GM23338 (cell line): Measurements from ENCODE around the gene C8G. TPM values are rescaled to one million over a fixed set of nuclear protein-coding genes. Genes with fewer than 3 reads are reported as not detected.

ENCODE experiments used
- ATAC-seq: fragments of 200-7000 bp; cut with Tn5 transposase; 3 replicates; pipeline ENCODE4 v1.9.1; 2020
- DNase-seq: peaks from one replicate; pipeline ENCODE4 v3.0.0-alpha.2; 2015; ENCODE audit warnings: low spot score
- H2AFZ ChIP-seq: fragments of 200-600 bp; sonication (generic); 2 replicates; pipeline ENCODE4 v1.8.0; 2016; ENCODE audit warnings: antibody characterized with exemption, mild to moderate bottlenecking, moderate library complexity
- H3F3A ChIP-seq: fragments of 200-600 bp; sonication (generic); replicated peaks from 2 replicates; pipeline ENCODE4 v1.8.0; 2017; ENCODE audit warnings: antibody characterized with exemption, mixed run types, low read depth
- H3K27ac ChIP-seq: fragments of 200-600 bp; sonication (generic); 2 replicates; pipeline ENCODE4 v1.6.1; 2016; ENCODE audit warnings: low read depth
- H3K27me3 ChIP-seq: fragments of 200-600 bp; sonication (generic); 2 replicates; pipeline ENCODE4 v1.8.0; 2016; ENCODE audit warnings: mild to moderate bottlenecking, mixed run types, moderate library complexity; ENCODE audit not compliant: insufficient read depth
- H3K36me3 ChIP-seq: fragments of 200-600 bp; sonication (generic); 2 replicates; pipeline ENCODE4 v1.8.0; 2016; ENCODE audit warnings: mild to moderate bottlenecking; ENCODE audit not compliant: insufficient read depth
- H3K4me1 ChIP-seq: fragments of 200-600 bp; sonication (generic); 2 replicates; pipeline ENCODE4 v1.8.0; 2016; ENCODE audit warnings: mild to moderate bottlenecking, moderate library complexity; ENCODE audit not compliant: insufficient read depth
- H3K4me2 ChIP-seq: fragments of 200-600 bp; sonication (generic); 2 replicates; pipeline ENCODE4 v1.7.1; 2017; ENCODE audit warnings: mixed run types
- H3K4me3 ChIP-seq: fragments of 200-600 bp; sonication (generic); 2 replicates; pipeline ENCODE4 v1.6.1; 2016; ENCODE audit warnings: mixed run types
- H3K79me2 ChIP-seq: fragments of 200-600 bp; sonication (generic); replicated peaks from 2 replicates; pipeline ENCODE4 v1.8.0; 2017; ENCODE audit warnings: mild to moderate bottlenecking; ENCODE audit not compliant: insufficient read depth
- H3K9me2 ChIP-seq: fragments of 200-600 bp; sonication (generic); 2 replicates; pipeline ENCODE4 v1.8.0; 2017; ENCODE audit not compliant: insufficient read depth
- H4K20me1 ChIP-seq: fragments of 200-600 bp; sonication (generic); replicated peaks from 2 replicates; pipeline ENCODE4 v1.8.0; 2017; ENCODE audit warnings: mild to moderate bottlenecking; ENCODE audit not compliant: insufficient read depth
- H3K27ac Mint-ChIP-seq: 2 replicates; pipeline ENCODE4 v1.8.0; 2020; ENCODE audit warnings: inconsistent platforms, mild to moderate bottlenecking, moderate library complexity, mixed read lengths
- H3K27me3 Mint-ChIP-seq: 3 replicates; pipeline ENCODE4 v1.8.0; 2022; ENCODE audit warnings: low read depth, mild to moderate bottlenecking, moderate library complexity, mixed read lengths, inconsistent platforms; ENCODE audit not compliant: insufficient read depth, poor library complexity
- H3K36me3 Mint-ChIP-seq: 3 replicates; pipeline ENCODE4 v1.8.0; 2021; ENCODE audit warnings: low read depth, mild to moderate bottlenecking, inconsistent platforms, moderate library complexity, mixed read lengths
- H3K4me1 Mint-ChIP-seq: 3 replicates; pipeline ENCODE4 v1.8.0; 2020; ENCODE audit warnings: mild to moderate bottlenecking, inconsistent platforms, mixed read lengths
- H3K4me3 Mint-ChIP-seq: 3 replicates; pipeline ENCODE4 v1.8.0; 2021; ENCODE audit warnings: moderate library complexity, mild to moderate bottlenecking, inconsistent platforms, mixed read lengths
- H3K9me3 Mint-ChIP-seq: 3 replicates; pipeline ENCODE4 v1.8.0; 2020; ENCODE audit warnings: moderate library complexity, mild to moderate bottlenecking, inconsistent platforms, mixed read lengths
- CREB1 ChIP-seq: fragments of 250-450 bp; sonication (Bioruptor Pico); IDR thresholded peaks from 2 replicates; pipeline ENCODE4 v1.5.0; 2020; ENCODE audit warnings: low read depth, mild to moderate bottlenecking, moderate library complexity
- EZH2 ChIP-seq: fragments of 200-600 bp; sonication (generic); IDR thresholded peaks from one replicate; pipeline ENCODE4 v1.8.0; 2017; ENCODE audit warnings: antibody characterized with exemption, mild to moderate bottlenecking, low read depth; ENCODE audit not compliant: unreplicated experiment
- EZH2phosphoT487 ChIP-seq: fragments of 200-600 bp; sonication (generic); IDR thresholded peaks from one replicate; pipeline ENCODE4 v1.8.1; 2018; ENCODE audit warnings: antibody characterized with exemption; ENCODE audit not compliant: unreplicated experiment
- NANOG ChIP-seq: IDR thresholded peaks from 2 replicates; pipeline ENCODE4 v1.6.1; 2016; ENCODE audit warnings: antibody characterized with exemption, borderline replicate concordance
- ZNF114 ChIP-seq: fragments of 250-450 bp; sonication (Bioruptor Pico); IDR thresholded peaks from 2 replicates; pipeline ENCODE4 v1.5.0; 2020; ENCODE audit warnings: mild to moderate bottlenecking, moderate library complexity
- ZNF331 ChIP-seq: fragments of 250-450 bp; sonication (Bioruptor Pico); IDR thresholded peaks from 2 replicates; pipeline ENCODE4 v1.5.0; 2020; ENCODE audit warnings: low read depth, mild to moderate bottlenecking, moderate library complexity
- polyA plus RNA-seq: library from polyadenylated mRNA; unstranded; fragments of >200 nt; fragmentation: Nextera tagmentation; extraction: Ambion mirVana; gene quantifications from 2 replicates; pipeline ENCODE4 v1.2.1, GENCODE V29; 2016
- total RNA-seq: library from RNA; depleted of rRNA; stranded (reverse); fragments of >200 nt; shearing (Covaris generic); gene quantifications from 2 replicates; pipeline ENCODE4 v1.2.3, GENCODE V29; 2014
- TF ChIP-seq, protein P1 (sequence below): fragments of 250-450 bp; sonication (Bioruptor Pico); IDR thresholded peaks from 2 replicates; pipeline ENCODE4 v1.5.0; 2020; ENCODE audit warnings: mild to moderate bottlenecking, moderate library complexity
- TF ChIP-seq, protein P2 (sequence below): IDR thresholded peaks from one replicate; pipeline ENCODE4 v1.6.1; 2018; ENCODE audit warnings: antibody characterized with exemption; ENCODE audit not compliant: unreplicated experiment

C8G gene
- total and polyA plus RNA-seq, 2 experiments from 2014 or later: not detected

DNA sequence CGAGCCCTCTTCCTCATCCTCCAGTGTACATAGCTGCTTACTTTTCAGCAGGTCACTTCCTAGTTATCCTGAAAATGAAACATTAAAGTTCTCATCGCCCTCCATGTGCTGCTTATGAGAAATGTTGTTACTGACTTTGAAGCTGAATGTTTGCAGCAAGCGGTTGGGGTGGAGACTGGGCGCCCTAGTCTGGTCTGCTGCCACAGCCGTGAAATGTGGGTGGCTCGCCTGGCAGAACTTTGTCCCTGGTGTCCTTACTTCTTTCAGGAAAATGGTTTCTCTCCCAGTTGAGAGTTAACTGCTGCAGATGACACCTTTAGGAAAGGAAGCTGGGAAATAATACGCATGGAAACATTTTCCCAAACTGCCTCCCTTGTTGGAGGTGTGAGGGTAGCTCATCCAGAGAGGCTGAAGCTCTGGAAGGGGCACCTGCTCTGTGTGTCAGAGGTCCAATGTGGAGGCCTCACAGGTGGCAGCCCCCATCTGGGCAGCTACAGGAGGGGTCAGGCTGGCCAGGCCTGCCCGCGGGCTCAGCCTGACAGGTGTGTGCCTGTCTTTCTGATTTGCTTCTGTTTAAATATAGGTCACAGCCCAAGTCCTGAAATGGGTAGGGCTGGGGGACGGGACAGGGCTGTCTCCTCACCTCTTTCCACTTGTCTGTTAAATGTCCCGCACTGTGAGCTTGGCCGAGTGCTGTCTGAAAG lies 34.7 kb upstream of the C8G start (continued):
- TF ChIP-seq, protein P1, sequence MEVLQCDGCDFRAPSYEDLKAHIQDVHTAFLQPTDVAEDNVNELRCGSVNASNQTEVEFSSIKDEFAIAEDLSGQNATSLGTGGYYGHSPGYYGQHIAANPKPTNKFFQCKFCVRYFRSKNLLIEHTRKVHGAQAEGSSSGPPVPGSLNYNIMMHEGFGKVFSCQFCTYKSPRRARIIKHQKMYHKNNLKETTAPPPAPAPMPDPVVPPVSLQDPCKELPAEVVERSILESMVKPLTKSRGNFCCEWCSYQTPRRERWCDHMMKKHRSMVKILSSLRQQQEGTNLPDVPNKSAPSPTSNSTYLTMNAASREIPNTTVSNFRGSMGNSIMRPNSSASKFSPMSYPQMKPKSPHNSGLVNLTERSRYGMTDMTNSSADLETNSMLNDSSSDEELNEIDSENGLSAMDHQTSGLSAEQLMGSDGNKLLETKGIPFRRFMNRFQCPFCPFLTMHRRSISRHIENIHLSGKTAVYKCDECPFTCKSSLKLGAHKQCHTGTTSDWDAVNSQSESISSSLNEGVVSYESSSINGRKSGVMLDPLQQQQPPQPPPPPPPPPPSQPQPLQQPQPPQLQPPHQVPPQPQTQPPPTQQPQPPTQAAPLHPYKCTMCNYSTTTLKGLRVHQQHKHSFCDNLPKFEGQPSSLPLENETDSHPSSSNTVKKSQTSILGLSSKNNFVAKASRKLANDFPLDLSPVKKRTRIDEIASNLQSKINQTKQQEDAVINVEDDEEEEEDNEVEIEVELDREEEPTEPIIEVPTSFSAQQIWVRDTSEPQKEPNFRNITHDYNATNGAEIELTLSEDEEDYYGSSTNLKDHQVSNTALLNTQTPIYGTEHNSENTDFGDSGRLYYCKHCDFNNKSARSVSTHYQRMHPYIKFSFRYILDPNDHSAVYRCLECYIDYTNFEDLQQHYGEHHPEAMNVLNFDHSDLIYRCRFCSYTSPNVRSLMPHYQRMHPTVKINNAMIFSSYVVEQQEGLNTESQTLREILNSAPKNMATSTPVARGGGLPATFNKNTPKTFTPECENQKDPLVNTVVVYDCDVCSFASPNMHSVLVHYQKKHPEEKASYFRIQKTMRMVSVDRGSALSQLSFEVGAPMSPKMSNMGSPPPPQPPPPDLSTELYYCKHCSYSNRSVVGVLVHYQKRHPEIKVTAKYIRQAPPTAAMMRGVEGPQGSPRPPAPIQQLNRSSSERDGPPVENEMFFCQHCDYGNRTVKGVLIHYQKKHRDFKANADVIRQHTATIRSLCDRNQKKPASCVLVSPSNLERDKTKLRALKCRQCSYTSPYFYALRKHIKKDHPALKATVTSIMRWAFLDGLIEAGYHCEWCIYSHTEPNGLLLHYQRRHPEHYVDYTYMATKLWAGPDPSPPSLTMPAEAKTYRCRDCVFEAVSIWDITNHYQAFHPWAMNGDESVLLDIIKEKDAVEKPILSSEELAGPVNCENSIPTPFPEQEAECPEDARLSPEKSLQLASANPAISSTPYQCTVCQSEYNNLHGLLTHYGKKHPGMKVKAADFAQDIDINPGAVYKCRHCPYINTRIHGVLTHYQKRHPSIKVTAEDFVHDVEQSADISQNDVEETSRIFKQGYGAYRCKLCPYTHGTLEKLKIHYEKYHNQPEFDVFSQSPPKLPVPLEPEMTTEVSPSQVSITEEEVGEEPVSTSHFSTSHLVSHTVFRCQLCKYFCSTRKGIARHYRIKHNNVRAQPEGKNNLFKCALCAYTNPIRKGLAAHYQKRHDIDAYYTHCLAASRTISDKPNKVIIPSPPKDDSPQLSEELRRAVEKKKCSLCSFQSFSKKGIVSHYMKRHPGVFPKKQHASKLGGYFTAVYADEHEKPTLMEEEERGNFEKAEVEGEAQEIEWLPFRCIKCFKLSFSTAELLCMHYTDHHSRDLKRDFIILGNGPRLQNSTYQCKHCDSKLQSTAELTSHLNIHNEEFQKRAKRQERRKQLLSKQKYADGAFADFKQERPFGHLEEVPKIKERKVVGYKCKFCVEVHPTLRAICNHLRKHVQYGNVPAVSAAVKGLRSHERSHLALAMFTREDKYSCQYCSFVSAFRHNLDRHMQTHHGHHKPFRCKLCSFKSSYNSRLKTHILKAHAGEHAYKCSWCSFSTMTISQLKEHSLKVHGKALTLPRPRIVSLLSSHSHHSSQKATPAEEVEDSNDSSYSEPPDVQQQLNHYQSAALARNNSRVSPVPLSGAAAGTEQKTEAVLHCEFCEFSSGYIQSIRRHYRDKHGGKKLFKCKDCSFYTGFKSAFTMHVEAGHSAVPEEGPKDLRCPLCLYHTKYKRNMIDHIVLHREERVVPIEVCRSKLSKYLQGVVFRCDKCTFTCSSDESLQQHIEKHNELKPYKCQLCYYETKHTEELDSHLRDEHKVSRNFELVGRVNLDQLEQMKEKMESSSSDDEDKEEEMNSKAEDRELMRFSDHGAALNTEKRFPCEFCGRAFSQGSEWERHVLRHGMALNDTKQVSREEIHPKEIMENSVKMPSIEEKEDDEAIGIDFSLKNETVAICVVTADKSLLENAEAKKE (CRISPR knock-in tag): no peak
- TF ChIP-seq ZNF331 (no peak), EZH2 (no peak), ZNF114 (CRISPR knock-in tag) (no peak)

DNA sequence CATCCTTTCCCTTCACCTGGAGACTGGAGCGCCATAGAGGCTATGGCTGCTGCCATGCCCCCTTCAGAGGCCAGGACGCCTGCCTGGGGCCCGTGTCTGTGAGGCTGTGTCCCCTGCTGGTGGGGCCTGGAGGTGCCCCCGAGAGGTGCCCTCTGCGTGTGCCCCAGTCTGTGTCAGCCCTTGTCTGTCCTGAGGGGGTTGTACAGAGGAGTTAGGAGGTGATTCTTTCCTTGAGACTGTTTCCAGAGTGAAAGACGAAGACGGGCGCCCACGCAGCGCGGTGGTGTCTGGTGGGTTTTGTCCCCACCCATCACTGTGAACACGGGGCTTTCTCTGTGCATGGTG lies 34.2 kb upstream of the C8G start:
- no peak overlapping the region for H3K4me3 Mint-ChIP-seq
- no peaks in the 10 kb centered on the region for H3K4me1 Mint-ChIP-seq
- Histone ChIP-seq H3K4me2 (no peak overlapping the region), H2AFZ (no peak overlapping the region), H3F3A (no peaks in the 10 kb centered on the region), H3K4me3 (no peak overlapping the region), H3K27ac (no peak overlapping the region), H3K36me3 (peaks cover under 1% of the 10 kb centered on the region), H4K20me1 (no peaks in the 10 kb centered on the region; the same call in 1 of the 2 replicates), H3K4me1 (no peaks in the 10 kb centered on the region), H3K79me2 (peaks cover 4% of the 10 kb centered on the region; the same call in 1 of the 2 replicates), H3K27me3 (no peaks in the 10 kb centered on the region), H3K9me2 (no peaks in the 10 kb centered on the region)
- H3K27ac Mint-ChIP-seq: no peak overlapping the region
- H3K36me3 Mint-ChIP-seq: peaks cover 40% of the 10 kb centered on the region
- ATAC-seq (peak; percentile 84), DNase-seq (peak; percentile 29)
- H3K27me3 Mint-ChIP-seq: peaks cover 3% of the 10 kb centered on the region
- TF ChIP-seq ZNF114 (CRISPR knock-in tag) (no peak), EZH2 (no peak), EZH2phosphoT487 (no peak), CREB1 (CRISPR knock-in tag) (no peak), NANOG (no peak)
- TF ChIP-seq, protein P2, sequence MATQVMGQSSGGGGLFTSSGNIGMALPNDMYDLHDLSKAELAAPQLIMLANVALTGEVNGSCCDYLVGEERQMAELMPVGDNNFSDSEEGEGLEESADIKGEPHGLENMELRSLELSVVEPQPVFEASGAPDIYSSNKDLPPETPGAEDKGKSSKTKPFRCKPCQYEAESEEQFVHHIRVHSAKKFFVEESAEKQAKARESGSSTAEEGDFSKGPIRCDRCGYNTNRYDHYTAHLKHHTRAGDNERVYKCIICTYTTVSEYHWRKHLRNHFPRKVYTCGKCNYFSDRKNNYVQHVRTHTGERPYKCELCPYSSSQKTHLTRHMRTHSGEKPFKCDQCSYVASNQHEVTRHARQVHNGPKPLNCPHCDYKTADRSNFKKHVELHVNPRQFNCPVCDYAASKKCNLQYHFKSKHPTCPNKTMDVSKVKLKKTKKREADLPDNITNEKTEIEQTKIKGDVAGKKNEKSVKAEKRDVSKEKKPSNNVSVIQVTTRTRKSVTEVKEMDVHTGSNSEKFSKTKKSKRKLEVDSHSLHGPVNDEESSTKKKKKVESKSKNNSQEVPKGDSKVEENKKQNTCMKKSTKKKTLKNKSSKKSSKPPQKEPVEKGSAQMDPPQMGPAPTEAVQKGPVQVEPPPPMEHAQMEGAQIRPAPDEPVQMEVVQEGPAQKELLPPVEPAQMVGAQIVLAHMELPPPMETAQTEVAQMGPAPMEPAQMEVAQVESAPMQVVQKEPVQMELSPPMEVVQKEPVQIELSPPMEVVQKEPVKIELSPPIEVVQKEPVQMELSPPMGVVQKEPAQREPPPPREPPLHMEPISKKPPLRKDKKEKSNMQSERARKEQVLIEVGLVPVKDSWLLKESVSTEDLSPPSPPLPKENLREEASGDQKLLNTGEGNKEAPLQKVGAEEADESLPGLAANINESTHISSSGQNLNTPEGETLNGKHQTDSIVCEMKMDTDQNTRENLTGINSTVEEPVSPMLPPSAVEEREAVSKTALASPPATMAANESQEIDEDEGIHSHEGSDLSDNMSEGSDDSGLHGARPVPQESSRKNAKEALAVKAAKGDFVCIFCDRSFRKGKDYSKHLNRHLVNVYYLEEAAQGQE: no peak
- no peaks in the 10 kb centered on the region for H3K9me3 Mint-ChIP-seq
